ENCODE results near the gene SORCS2. TPM values are rescaled to one million over a fixed set of nuclear protein-coding genes. Genes with fewer than 3 reads are reported as not detected.

The SORCS2 gene
- total RNA-seq, 1 experiment from 2014 or later, result 0.06 TPM

DNA sequence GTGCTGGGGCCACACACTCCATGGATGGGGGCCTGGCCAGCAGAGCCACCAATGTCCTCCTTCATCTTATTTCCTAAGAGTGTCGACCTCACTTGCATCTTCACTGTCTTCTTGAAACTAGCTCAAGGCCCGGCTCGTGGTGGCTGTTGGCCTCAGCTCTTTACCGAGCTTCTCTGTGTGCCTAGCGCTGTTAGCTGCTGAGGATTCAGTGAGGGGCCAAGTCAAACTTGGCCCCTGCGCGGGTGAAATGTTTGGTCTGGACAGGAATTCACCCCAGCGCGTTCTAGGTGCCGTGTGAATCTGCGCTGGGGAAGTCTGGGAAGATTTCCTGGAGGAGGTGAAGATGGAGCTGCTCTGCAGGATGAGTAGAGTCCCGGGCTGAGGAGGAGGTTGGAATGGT, 8.5 kb downstream of the SORCS2 start:
- intact Hi-C loops (cut with micrococcal nuclease; ENCODE audit: unreplicated experiment), result no loop called here
- Histone ChIP-seq H3K27me3 (replicated peaks; ENCODE audit: insufficient read depth, low read depth, low read length, poor library complexity) (peaks cover 13% of the 10 kb centered on the region), H3K4me1 (ENCODE audit: insufficient read depth, low read length, poor library complexity, severe bottlenecking) (no peaks in the 10 kb centered on the region), H3K4me3 (ENCODE audit: low read depth, low read length, poor library complexity, severe bottlenecking) (no peak overlapping the region), H3K36me3 (ENCODE audit: insufficient read depth, low read length, poor library complexity, severe bottlenecking) (no peaks in the 10 kb centered on the region), H3K9me3 (ENCODE audit: low read depth, low read length, poor library complexity, severe bottlenecking) (no peaks in the 10 kb centered on the region), H3K27ac (ENCODE audit: low read depth, low read length, poor library complexity, severe bottlenecking) (no peak overlapping the region)
- CTCF ChIA-PET, result no interaction called here
- POLR2A ChIA-PET (ENCODE audit: low non-redundant PET), result no interaction called here
- no TSS peak for BruUV-seq (replicated peaks)
- no peak for DNase-seq (ENCODE audit: low spot score)
- no peak for TF ChIP-seq EZH2 (IDR thresholded peaks at IDR 0.05; ENCODE audit: borderline replicate concordance, low read depth, low read length, poor library complexity, severe bottlenecking)
- TF ChIP-seq, protein P1, sequence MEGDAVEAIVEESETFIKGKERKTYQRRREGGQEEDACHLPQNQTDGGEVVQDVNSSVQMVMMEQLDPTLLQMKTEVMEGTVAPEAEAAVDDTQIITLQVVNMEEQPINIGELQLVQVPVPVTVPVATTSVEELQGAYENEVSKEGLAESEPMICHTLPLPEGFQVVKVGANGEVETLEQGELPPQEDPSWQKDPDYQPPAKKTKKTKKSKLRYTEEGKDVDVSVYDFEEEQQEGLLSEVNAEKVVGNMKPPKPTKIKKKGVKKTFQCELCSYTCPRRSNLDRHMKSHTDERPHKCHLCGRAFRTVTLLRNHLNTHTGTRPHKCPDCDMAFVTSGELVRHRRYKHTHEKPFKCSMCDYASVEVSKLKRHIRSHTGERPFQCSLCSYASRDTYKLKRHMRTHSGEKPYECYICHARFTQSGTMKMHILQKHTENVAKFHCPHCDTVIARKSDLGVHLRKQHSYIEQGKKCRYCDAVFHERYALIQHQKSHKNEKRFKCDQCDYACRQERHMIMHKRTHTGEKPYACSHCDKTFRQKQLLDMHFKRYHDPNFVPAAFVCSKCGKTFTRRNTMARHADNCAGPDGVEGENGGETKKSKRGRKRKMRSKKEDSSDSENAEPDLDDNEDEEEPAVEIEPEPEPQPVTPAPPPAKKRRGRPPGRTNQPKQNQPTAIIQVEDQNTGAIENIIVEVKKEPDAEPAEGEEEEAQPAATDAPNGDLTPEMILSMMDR (conservative IDR thresholded peaks at IDR 0.05; ENCODE audit: low read depth, low read length), result no peak

DNA sequence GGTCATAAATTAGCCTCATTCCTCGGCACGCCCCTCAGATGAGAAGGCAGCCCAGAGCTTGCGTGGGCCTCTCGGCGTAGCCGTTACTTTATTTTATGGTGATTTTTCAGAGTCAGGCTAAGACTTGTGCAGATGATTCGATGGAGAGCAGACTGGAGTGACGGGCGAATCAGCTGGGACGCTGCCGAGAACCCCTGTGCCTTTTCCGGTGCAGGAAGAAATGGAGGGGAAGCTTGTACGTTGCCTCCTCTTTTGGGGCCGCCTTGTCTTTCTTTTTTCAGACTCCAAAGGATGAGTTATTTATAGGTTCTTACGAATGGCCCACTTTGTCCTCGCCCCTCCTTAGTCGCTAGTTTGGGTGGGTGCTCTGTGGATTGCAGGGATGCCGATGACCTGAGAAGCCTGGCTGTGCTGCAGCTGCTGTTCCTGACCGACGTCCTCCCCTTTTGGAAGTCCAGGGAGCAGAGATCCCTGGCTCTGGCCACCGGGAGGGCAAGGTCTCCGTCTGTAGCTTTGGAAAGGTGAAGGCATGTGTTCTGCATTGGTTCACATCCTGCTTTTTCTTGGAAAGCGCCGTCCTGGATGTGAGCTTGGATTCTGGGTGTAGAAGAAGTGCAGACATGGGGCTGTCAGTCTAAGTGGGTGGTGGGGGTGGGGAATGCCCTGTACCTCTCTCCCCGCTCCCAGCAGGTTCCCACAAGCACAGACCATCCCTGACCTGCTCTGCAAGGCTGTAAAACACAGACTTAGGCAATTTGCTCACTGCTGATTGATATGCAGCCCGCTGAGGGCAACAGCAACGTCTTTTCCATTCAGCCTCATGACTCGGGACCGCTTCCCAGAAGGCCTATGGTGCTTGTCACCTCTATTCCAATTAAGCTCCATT, 9.3 kb downstream of the SORCS2 start:
- Histone ChIP-seq H3K4me1 (ENCODE audit: insufficient read depth, low read length, poor library complexity, severe bottlenecking) (no peaks in the 10 kb centered on the region), H3K27me3 (replicated peaks; ENCODE audit: insufficient read depth, low read depth, low read length, poor library complexity) (peaks cover 7% of the 10 kb centered on the region), H3K4me3 (ENCODE audit: low read depth, low read length, poor library complexity, severe bottlenecking) (no peak overlapping the region), H3K9me3 (ENCODE audit: low read depth, low read length, poor library complexity, severe bottlenecking) (no peaks in the 10 kb centered on the region), H3K27ac (ENCODE audit: low read depth, low read length, poor library complexity, severe bottlenecking) (no peak overlapping the region), H3K36me3 (ENCODE audit: insufficient read depth, low read length, poor library complexity, severe bottlenecking) (no peaks in the 10 kb centered on the region)
- ChIA-PET POLR2A (ENCODE audit: low non-redundant PET) (no interaction called here), CTCF (no interaction called here)
- DNase-seq (ENCODE audit: low spot score), result no peak
- TF ChIP-seq, protein P1 (conservative IDR thresholded peaks at IDR 0.05; ENCODE audit: low read depth, low read length), result no peak
- no peak for TF ChIP-seq EZH2 (IDR thresholded peaks at IDR 0.05; ENCODE audit: borderline replicate concordance, low read depth, low read length, poor library complexity, severe bottlenecking)
- no TSS peak for BruUV-seq (replicated peaks)
- intact Hi-C loops (cut with micrococcal nuclease; ENCODE audit: unreplicated experiment), result no loop called here

DNA sequence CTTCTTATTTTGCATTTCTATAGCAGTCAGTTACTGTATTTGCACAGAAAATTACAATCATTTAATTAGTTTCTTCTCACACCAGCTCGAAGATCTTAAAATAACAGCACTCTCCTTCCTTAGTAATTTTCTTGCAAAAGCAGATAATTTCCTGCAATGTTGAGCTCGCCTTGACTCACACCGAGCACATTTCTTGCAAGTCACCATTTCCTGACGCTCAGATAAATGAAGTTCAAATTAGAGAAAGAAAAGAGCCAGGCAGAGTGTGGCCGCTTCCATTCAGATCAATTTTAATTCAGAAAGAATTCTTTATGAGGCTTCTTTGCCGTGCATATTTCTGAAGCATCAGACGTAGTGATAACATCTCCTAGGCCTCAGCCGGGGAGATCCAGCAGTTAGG, 10.1 kb downstream of the SORCS2 start:
- POLR2A ChIA-PET (ENCODE audit: low non-redundant PET), result no interaction called here
- Histone ChIP-seq H3K9me3 (ENCODE audit: low read depth, low read length, poor library complexity, severe bottlenecking) (no peaks in the 10 kb centered on the region), H3K27me3 (replicated peaks; ENCODE audit: insufficient read depth, low read depth, low read length, poor library complexity) (no peaks in the 10 kb centered on the region), H3K4me3 (ENCODE audit: low read depth, low read length, poor library complexity, severe bottlenecking) (no peak overlapping the region), H3K36me3 (ENCODE audit: insufficient read depth, low read length, poor library complexity, severe bottlenecking) (no peaks in the 10 kb centered on the region), H3K4me1 (ENCODE audit: insufficient read depth, low read length, poor library complexity, severe bottlenecking) (no peaks in the 10 kb centered on the region), H3K27ac (ENCODE audit: low read depth, low read length, poor library complexity, severe bottlenecking) (no peak overlapping the region)
- no peak for DNase-seq (ENCODE audit: low spot score)
- no peak for TF ChIP-seq EZH2 (IDR thresholded peaks at IDR 0.05; ENCODE audit: borderline replicate concordance, low read depth, low read length, poor library complexity, severe bottlenecking)
- TF ChIP-seq, protein P1 (conservative IDR thresholded peaks at IDR 0.05; ENCODE audit: low read depth, low read length), result no peak
- no TSS peak for BruUV-seq (replicated peaks)
- CTCF ChIA-PET, result interaction anchor here (0.7 kb wide), 1 partner anchor 8 kb away, joined by 3 read pairs; no protein-coding TSS in a partner anchor
- intact Hi-C loops (cut with micrococcal nuclease; ENCODE audit: unreplicated experiment), result no loop called here

Measured in A673 (cell line).